K562 (cell line): ENCODE data around the gene MYPN. TPM values are rescaled to one million over a fixed set of nuclear protein-coding genes. Genes with fewer than 3 reads are reported as not detected.

Source experiments
- ATAC-seq: fragments of 200-7000 bp; cut with Tn5 transposase; 3 replicates; pipeline ENCODE4 v1.9.1; 2020; ENCODE audit warnings: moderate library complexity
- BruUV-seq: library from RNA; stranded (reverse); fragments of 400-500 nt; replicated peaks from 2 replicates; lab custom pipeline; 2021; lab: Mats Ljungman, UMichigan
- CTCF ChIA-PET: fragments of 300-600 bp; formaldehyde crosslinking; extraction: SDS; loops from one replicate; lab custom pipeline; 2021; ENCODE audit warnings: low intra/inter-chr PET ratio; lab: Yijun Ruan, JAX
- POLR2A ChIA-PET: fragments of 300-600, 350-650 bp; sonication (Branson Sonifier 250); formaldehyde crosslinking; extraction: SDS; loops from one replicate; lab custom pipeline; 2021; ENCODE audit warnings: antibody characterized with exemption, inconsistent platforms; lab: Yijun Ruan, JAX
- DNase-seq, 4 experiments: peaks; one replicate each; pipeline versions ENCODE4 v3.0.0 to v3.0.0-alpha.2; 2011 to 2018; ENCODE audit warnings: low spot score in 3 of 4, mixed read lengths in 3 of 4; ENCODE audit errors: extremely low read depth in 1 of 4
- FAIRE-seq: peaks from 2 replicates; lab custom pipeline; 2011; peaks lifted over from hg19 to GRCh38; lab: Jason Lieb, UNC
- H2AFZ ChIP-seq: 2 replicates; pipeline ENCODE4 v1.6.0; 2011; ENCODE audit warnings: low read depth, low read length, control low read depth, inconsistent platforms
- H3K27ac ChIP-seq: fragments of 200-600 bp; 3 replicates; pipeline ENCODE4 v1.8.0; 2011; ENCODE audit warnings: low read depth, mild to moderate bottlenecking, control low read depth, inconsistent platforms, low read length, moderate library complexity, mixed read lengths; ENCODE audit errors: extremely low read depth
- H3K27me3 ChIP-seq, 2 experiments: fragments of 300-600 bp in 1 of 2; 2 replicates in 1 of 2; 3 replicates in 1 of 2; pipeline versions ENCODE4 v1.6.0 to v1.8.0; 2011; ENCODE audit warnings: inconsistent platforms in 2 of 2, low read length in 2 of 2, mild to moderate bottlenecking in 1 of 2, mixed read lengths in 1 of 2, moderate library complexity in 1 of 2; ENCODE audit not compliant: control insufficient read depth in 2 of 2, insufficient read depth in 2 of 2
- H3K36me3 ChIP-seq: fragments of 300-600 bp; 3 replicates; pipeline ENCODE4 v1.8.0; 2011; ENCODE audit warnings: mild to moderate bottlenecking, low read length, inconsistent platforms; ENCODE audit not compliant: control insufficient read depth, insufficient read depth
- H3K4me1 ChIP-seq, 2 experiments: fragments of 200-600 bp in 1 of 2; replicated peaks in 1 of 2; 2 replicates in 1 of 2; 3 replicates in 1 of 2; pipeline versions ENCODE4 v1.5.1 to v1.8.0; 2011; ENCODE audit warnings: inconsistent platforms in 2 of 2, low read length in 2 of 2, mild to moderate bottlenecking in 1 of 2, mixed read lengths in 1 of 2, moderate library complexity in 1 of 2; ENCODE audit not compliant: control insufficient read depth in 2 of 2, insufficient read depth in 2 of 2
- H3K4me2 ChIP-seq: 2 replicates; pipeline ENCODE4 v1.6.1; 2011; ENCODE audit warnings: low read length, control low read depth, inconsistent platforms, mixed read lengths; ENCODE audit not compliant: insufficient read depth
- H3K4me3 ChIP-seq: fragments of 200-600 bp; sonication (generic), shearing (Covaris generic); 2 replicates; pipeline ENCODE4 v1.5.1; 2016; ENCODE audit warnings: control low read depth, inconsistent platforms
- H3K79me2 ChIP-seq: fragments of 200-600 bp; 3 replicates; pipeline ENCODE4 v1.8.0; 2011; ENCODE audit warnings: low read length, inconsistent platforms; ENCODE audit not compliant: control insufficient read depth, insufficient read depth
- H3K9ac ChIP-seq, 2 experiments: 2 replicates each; pipeline versions ENCODE4 v1.6.0 to v1.6.1; 2011; ENCODE audit warnings: low read depth in 2 of 2, low read length in 2 of 2, control low read depth in 1 of 2, inconsistent platforms in 1 of 2, mild to moderate bottlenecking in 1 of 2, mixed read lengths in 1 of 2; ENCODE audit not compliant: insufficient read depth in 1 of 2
- H3K9me1 ChIP-seq: one replicate; pipeline ENCODE4 v1.6.0; 2011; ENCODE audit warnings: inconsistent platforms, mild to moderate bottlenecking, low read length, moderate library complexity; ENCODE audit not compliant: control insufficient read depth, insufficient read depth
- H3K9me3 ChIP-seq: replicated peaks from 2 replicates; pipeline ENCODE4 v1.5.1; 2011; ENCODE audit warnings: low read depth, low read length, inconsistent platforms; ENCODE audit not compliant: control insufficient read depth, insufficient read depth
- H4K20me1 ChIP-seq: replicated peaks from 2 replicates; pipeline ENCODE4 v1.6.1; 2011; ENCODE audit warnings: low read length, inconsistent platforms, mixed read lengths; ENCODE audit not compliant: control insufficient read depth, insufficient read depth
- BRD4 ChIP-seq: fragments of 200-600 bp; sonication (generic); IDR thresholded peaks from 2 replicates; pipeline ENCODE4 v1.6.1; 2017; ENCODE audit warnings: inconsistent platforms
- C11orf30 ChIP-seq: fragments of 450-650 bp; IDR thresholded peaks from 2 replicates; pipeline ENCODE4 v1.6.1; 2016; ENCODE audit warnings: low read depth, mild to moderate bottlenecking
- HCFC1 ChIP-seq: IDR thresholded peaks from 2 replicates; pipeline ENCODE4 v1.6.1; 2012; ENCODE audit warnings: low read depth, low read length, improper control_type of control experiment
- HDAC8 ChIP-seq: fragments of 450-650 bp; IDR thresholded peaks from 2 replicates; pipeline ENCODE4 v1.6.1; 2016; ENCODE audit warnings: mild to moderate bottlenecking, missing genetic modification characterization, moderate library complexity, missing compliant biosample characterization
- HIVEP1 ChIP-seq: fragments of 250-450 bp; sonication (Bioruptor Pico); IDR thresholded peaks from 2 replicates; pipeline ENCODE4 v1.4.0; 2020; ENCODE audit warnings: mild to moderate bottlenecking
- KDM4B ChIP-seq, 2 experiments: fragments of 450-650 bp in 1 of 2; sonication (generic) in 1 of 2; IDR thresholded peaks; 2 replicates each; pipeline ENCODE4 v1.6.1; 2016 to 2017; ENCODE audit warnings: borderline replicate concordance in 2 of 2, antibody characterized with exemption in 1 of 2, low read depth in 1 of 2, mild to moderate bottlenecking in 1 of 2
- MBD2 ChIP-seq: sonication (generic); IDR thresholded peaks from 2 replicates; pipeline ENCODE4 v1.6.1; 2016; ENCODE audit warnings: low read depth, borderline replicate concordance
- MTF1 ChIP-seq: fragments of 250-450 bp; sonication (Bioruptor Pico); IDR thresholded peaks from 2 replicates; pipeline ENCODE4 v1.9.0; 2021; ENCODE audit warnings: moderate library complexity, mild to moderate bottlenecking, inconsistent platforms, borderline replicate concordance
- NFXL1 ChIP-seq: fragments of 450-650 bp; formaldehyde crosslinking; IDR thresholded peaks from 2 replicates; pipeline ENCODE4 v1.4.0; 2021; ENCODE audit warnings: mild to moderate bottlenecking
- PYGO2 ChIP-seq: fragments of 450-650 bp; IDR thresholded peaks from 2 replicates; pipeline ENCODE4 v1.6.1; 2016; ENCODE audit warnings: mild to moderate bottlenecking, missing genetic modification characterization, moderate library complexity, missing compliant biosample characterization
- ZNF280A ChIP-seq: fragments of 450-650 bp; IDR thresholded peaks from 2 replicates; pipeline ENCODE4 v1.6.1; 2018; ENCODE audit warnings: mild to moderate bottlenecking, low read depth; ENCODE audit not compliant: partially characterized antibody
- ZNF551 ChIP-seq: fragments of 250-450 bp; sonication (Bioruptor Pico); IDR thresholded peaks from 2 replicates; pipeline ENCODE4 v1.5.0; 2021; ENCODE audit warnings: mild to moderate bottlenecking, moderate library complexity
- ZSCAN29 ChIP-seq: fragments of 450-650 bp; IDR thresholded peaks from 2 replicates; pipeline ENCODE4 v1.6.1; 2017
- WGBS: fragments of 100-300 bp; shearing (Covaris generic); methylation state at CpG from one replicate; pipeline ENCODE4 v1.1.6; 2016; ENCODE audit warnings: low coverage, mixed read lengths; ENCODE audit not compliant: insufficient coverage; ENCODE audit errors: missing lambda C conversion rate; 5-methylcytosine and 5-hydroxymethylcytosine counted together
- in situ Hi-C: fragments of 300-500 bp; cut with MboI; formaldehyde crosslinking; loops from 4 replicates; pipeline ENCODE4 v1.15.0; 2018; ENCODE audit warnings: inconsistent platforms, mixed read lengths
- intact Hi-C: fragments of 100-400 bp; cut with micrococcal nuclease; formaldehyde crosslinking; loops from 2 replicates; pipeline ENCODE4 v1.14.2; 2022
- polyA plus RNA-seq, 8 experiments: library from polyadenylated mRNA; depleted of rRNA in 4 of 8; stranded (reverse) in 5 of 8; unstranded in 3 of 8; fragments of >200 nt; fragmentation: Nextera tagmentation in 2 of 8; fragmentation: Illumina TruSeq in 1 of 8; extraction: Ambion mirVana in 2 of 8; extraction: Trizol in 1 of 8; gene quantifications; 2 replicates each; pipeline versions ENCODE4 v1.2.1 to v1.2.3, GENCODE V29; 2011 to 2014; ENCODE audit warnings: inconsistent platforms in 1 of 8, missing spikeins in 1 of 8
- total RNA-seq, 7 experiments: library from RNA; depleted of rRNA in 6 of 7; stranded (reverse); fragments of >200 nt in 6 of 7; fragmentation: Illumina TruSeq in 2 of 7; extraction: Trizol in 2 of 7; gene quantifications; 2 replicates each; pipeline versions ENCODE4 v1.2.1 to v1.2.3, GENCODE V29; 2011 to 2021; ENCODE audit warnings: low replicate concordance in 1 of 7
- TF ChIP-seq, protein P1 (sequence below): sonication (generic); formaldehyde crosslinking; IDR thresholded peaks from 2 replicates; pipeline ENCODE4 v1.8.1; 2022; ENCODE audit warnings: missing genetic modification reagents

Gene MYPN
- total and polyA plus RNA-seq, 9 of the 15 experiments (the other 6 are each of a cell fraction or from before 2014, with no cell fraction given) = not detected

DNA sequence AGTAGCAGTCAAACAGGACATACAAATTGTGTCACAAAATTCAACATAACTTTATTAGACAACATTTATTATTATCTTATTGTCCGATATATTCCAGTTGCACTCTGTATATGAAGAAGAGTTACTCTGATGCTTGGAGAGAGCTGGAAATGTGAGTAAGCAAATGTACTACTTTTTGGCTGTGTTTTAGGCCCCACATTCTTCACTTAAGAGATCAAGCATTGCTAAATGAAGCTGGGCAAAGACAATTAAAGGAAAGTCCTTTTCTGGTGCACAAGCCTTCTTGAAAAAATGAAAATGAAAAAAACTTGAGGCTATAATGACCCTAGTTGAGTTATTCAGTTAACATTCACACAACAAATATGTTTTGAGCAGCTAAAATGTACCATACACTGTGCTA, 26.1 kb downstream of the MYPN start:
- DNase-seq = no peak
- Histone ChIP-seq H3K9me1 (no peaks in the 10 kb centered on the region), H3K4me2 (no peak overlapping the region), H3K9me3 (no peaks in the 10 kb centered on the region), H3K36me3 (no peaks in the 10 kb centered on the region), H3K4me1 (no peaks in the 10 kb centered on the region), H3K27me3 (peaks cover 5 to 9% of the 10 kb centered on the region in 2 experiments; a peak in 4 of 5 replicates), H3K27ac (no peak overlapping the region), H4K20me1 (no peaks in the 10 kb centered on the region), H2AFZ (no peak overlapping the region), H3K4me3 (no peak overlapping the region), H3K9ac (no peak overlapping the region), H3K79me2 (no peaks in the 10 kb centered on the region)
- intact Hi-C loops = no loop called here
- WGBS = 0% methylated on average over 1 of the region's 1 CpG
- FAIRE-seq = no peak
- in situ Hi-C loops = no loop called here
- no peak for ATAC-seq
- ChIA-PET POLR2A (no interaction called here), CTCF (no interaction called here)
- BruUV-seq = no TSS peak
- no peak for TF ChIP-seq PYGO2
- no peak for TF ChIP-seq HDAC8 (tag)
- TF ChIP-seq BRD4 = no peak
- no peak for TF ChIP-seq ZNF280A
- TF ChIP-seq MTF1 (CRISPR knock-in tag) = no peak
- TF ChIP-seq ZSCAN29 = no peak
- no peak for TF ChIP-seq MBD2
- TF ChIP-seq HCFC1 = no peak
- TF ChIP-seq KDM4B (IDR thresholded peaks at IDR 0.05; ENCODE audit: borderline replicate concordance in 2 of 2, low read depth in 1 of 2) = no peak
- TF ChIP-seq, protein P1, sequence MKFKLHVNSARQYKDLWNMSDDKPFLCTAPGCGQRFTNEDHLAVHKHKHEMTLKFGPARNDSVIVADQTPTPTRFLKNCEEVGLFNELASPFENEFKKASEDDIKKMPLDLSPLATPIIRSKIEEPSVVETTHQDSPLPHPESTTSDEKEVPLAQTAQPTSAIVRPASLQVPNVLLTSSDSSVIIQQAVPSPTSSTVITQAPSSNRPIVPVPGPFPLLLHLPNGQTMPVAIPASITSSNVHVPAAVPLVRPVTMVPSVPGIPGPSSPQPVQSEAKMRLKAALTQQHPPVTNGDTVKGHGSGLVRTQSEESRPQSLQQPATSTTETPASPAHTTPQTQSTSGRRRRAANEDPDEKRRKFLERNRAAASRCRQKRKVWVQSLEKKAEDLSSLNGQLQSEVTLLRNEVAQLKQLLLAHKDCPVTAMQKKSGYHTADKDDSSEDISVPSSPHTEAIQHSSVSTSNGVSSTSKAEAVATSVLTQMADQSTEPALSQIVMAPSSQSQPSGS (CRISPR knock-in tag) = no peak
- TF ChIP-seq HIVEP1 (CRISPR knock-in tag) = no peak
- no peak for TF ChIP-seq ZNF551 (CRISPR knock-in tag)
- no peak for TF ChIP-seq NFXL1 (CRISPR knock-in tag)
- TF ChIP-seq C11orf30 = no peak
